Uterus (tissue), 2 donors: ENCODE results near the gene NTRK1.

Experiments used
- CTCF ChIP-seq, 4 experiments: fragments of 200-600 bp in 2 of 4; fragments of 450-650 bp in 2 of 4; sonication (generic) in 2 of 4; IDR thresholded peaks; one replicate each; pipeline ENCODE4 v1.5.1; 2016 to 2019; ENCODE audit warnings: antibody characterized with exemption in 4 of 4, mild to moderate bottlenecking in 2 of 4, moderate library complexity in 1 of 4
- POLR2A ChIP-seq, 2 donors: fragments of 450-650 bp; IDR thresholded peaks; one replicate each; pipeline ENCODE4 v1.6.1; 2016; ENCODE audit warnings: antibody characterized with exemption in 2 of 2, mild to moderate bottlenecking in 1 of 2, moderate library complexity in 1 of 2

DNA sequence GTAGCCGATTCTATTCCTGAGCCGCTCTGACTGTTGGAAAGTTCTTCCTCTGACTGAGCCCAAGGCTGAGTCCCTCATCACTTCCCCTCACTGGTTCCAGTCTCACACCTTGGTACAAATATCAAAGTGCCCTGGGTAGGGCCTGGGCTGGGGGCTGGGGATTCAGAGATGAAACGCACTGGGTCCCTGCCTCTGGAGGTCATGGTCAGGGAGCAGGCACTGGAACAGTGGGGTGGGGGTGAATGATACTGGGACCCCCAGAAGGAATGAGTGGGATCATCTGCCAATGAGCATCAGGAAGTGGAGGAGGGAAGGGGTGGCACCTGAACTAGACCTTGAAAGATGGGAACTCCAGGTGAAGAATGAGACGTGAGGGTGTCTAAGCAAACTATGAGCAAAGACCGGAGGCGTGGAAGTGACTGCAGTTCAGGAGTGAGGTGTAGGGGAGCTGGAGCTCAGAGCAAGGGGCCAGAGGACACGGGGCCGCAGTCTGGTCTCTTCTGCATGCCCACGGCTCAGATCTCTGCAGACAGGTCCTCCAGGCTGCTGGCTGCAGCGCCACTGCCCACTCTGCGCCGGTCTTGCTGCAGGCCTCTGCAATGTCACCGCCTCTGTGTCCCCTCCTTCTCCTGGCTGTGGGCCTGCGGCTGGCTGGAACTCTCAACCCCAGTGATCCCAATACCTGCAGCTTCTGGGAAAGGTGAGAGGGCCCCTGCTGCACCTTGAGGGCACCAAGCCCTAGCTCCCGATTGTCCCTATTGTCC, 42.8 kb downstream of the NTRK1 start:
- TF ChIP-seq CTCF (IDR thresholded peaks at IDR 0.05), result no peak
- TF ChIP-seq POLR2A (IDR thresholded peaks at IDR 0.05), result no peak
